Mucosa of stomach (tissue), 1 donor: ENCODE data around the gene CABLES2.
A peak's percentile ranks its signal among the peaks of the same experiment; 100 is the strongest.

Experiments
- H3K27me3 ChIP-seq: one replicate; pipeline ENCODE4 v1.7.0; 2013; ENCODE audit warnings: mild to moderate bottlenecking, low read length; ENCODE audit not compliant: control insufficient read depth, insufficient read depth
- H3K36me3 ChIP-seq: one replicate; pipeline ENCODE4 v1.7.0; 2013; ENCODE audit warnings: low read length; ENCODE audit not compliant: control insufficient read depth, insufficient read depth
- H3K4me1 ChIP-seq: one replicate; pipeline ENCODE4 v1.7.0; 2013; ENCODE audit warnings: mild to moderate bottlenecking, low read length; ENCODE audit not compliant: control insufficient read depth, insufficient read depth
- H3K4me3 ChIP-seq: one replicate; pipeline ENCODE4 v1.7.0; 2013; ENCODE audit warnings: low read length
- H3K9ac ChIP-seq: one replicate; pipeline ENCODE4 v1.7.0; 2013; ENCODE audit warnings: mild to moderate bottlenecking, low read length, moderate library complexity
- H3K9me3 ChIP-seq: one replicate; pipeline ENCODE4 v1.7.0; 2013; ENCODE audit warnings: mild to moderate bottlenecking, low read length, moderate library complexity; ENCODE audit not compliant: control insufficient read depth
- donor health status: Pancreatic carcinoma.

The CABLES2 gene

GRCh38 chr20:62387219-62387913, 19.7 kb downstream of the CABLES2 start:
- Histone ChIP-seq H3K9ac (peak overlapping the region; percentile 82), H3K9me3 (no peaks in the 10 kb centered on the region), H3K27me3 (no peaks in the 10 kb centered on the region), H3K4me1 (peaks cover 9% of the 10 kb centered on the region), H3K4me3 (peak overlapping the region; percentile 48), H3K36me3 (peaks cover 8% of the 10 kb centered on the region)

GRCh38 chr20:62386383-62387218, 20.5 kb downstream of the CABLES2 start, which contains the start of gene RPS21:
Gene RPS21 (plus strand): TSS chr20:62387103. CDS start chr20:62387339, 236 bp downstream.
- Histone ChIP-seq H3K4me1 (peaks cover 9% of the 10 kb centered on the region), H3K9me3 (no peaks in the 10 kb centered on the region), H3K36me3 (peaks cover 8% of the 10 kb centered on the region), H3K27me3 (no peaks in the 10 kb centered on the region), H3K4me3 (peak within 1 kb of the TSS; percentile 82), H3K9ac (peak within 1 kb of the TSS; percentile 82)

- no peak overlapping the region for H3K9ac ChIP-seq
- H3K9me3 ChIP-seq, result no peaks in the 10 kb centered on the region
- peaks cover 4% of the 10 kb centered on the region for H3K4me1 ChIP-seq
- H3K27me3 ChIP-seq, result no peaks in the 10 kb centered on the region
- H3K4me3 ChIP-seq, result no peak overlapping the region
- H3K36me3 ChIP-seq, result no peaks in the 10 kb centered on the region
Observed at GRCh38 chr20:62382306-62383198, 24.5 kb downstream of the CABLES2 start.

GRCh38 chr20:62381842-62382241, 25.2 kb downstream of the CABLES2 start:
- Histone ChIP-seq H3K9ac (no peak overlapping the region), H3K4me3 (no peak overlapping the region), H3K27me3 (no peaks in the 10 kb centered on the region), H3K4me1 (peaks cover 8% of the 10 kb centered on the region), H3K9me3 (no peaks in the 10 kb centered on the region), H3K36me3 (no peaks in the 10 kb centered on the region)

GRCh38 chr20:62381202-62381797, 25.8 kb downstream of the CABLES2 start:
- H3K4me3 ChIP-seq, result no peak overlapping the region
- H3K9me3 ChIP-seq, result no peaks in the 10 kb centered on the region
- H3K27me3 ChIP-seq, result no peaks in the 10 kb centered on the region
- no peak overlapping the region for H3K9ac ChIP-seq
- no peaks in the 10 kb centered on the region for H3K36me3 ChIP-seq
- peaks cover 13% of the 10 kb centered on the region for H3K4me1 ChIP-seq

- Histone ChIP-seq H3K27me3 (no peaks in the 10 kb centered on the region), H3K4me3 (no peak overlapping the region), H3K9ac (no peak overlapping the region), H3K9me3 (no peaks in the 10 kb centered on the region), H3K4me1 (peaks cover 22% of the 10 kb centered on the region), H3K36me3 (no peaks in the 10 kb centered on the region)
Observed at GRCh38 chr20:62378215-62378614, 28.9 kb downstream of the CABLES2 start.

GRCh38 chr20:62377615-62378178, 29.4 kb downstream of the CABLES2 start:
- Histone ChIP-seq H3K9ac (no peak overlapping the region), H3K36me3 (no peaks in the 10 kb centered on the region), H3K4me1 (peaks cover 22% of the 10 kb centered on the region), H3K4me3 (no peak overlapping the region), H3K27me3 (no peaks in the 10 kb centered on the region), H3K9me3 (no peaks in the 10 kb centered on the region)

GRCh38 chr20:62377064-62377461, 30.0 kb downstream of the CABLES2 start:
- Histone ChIP-seq H3K9ac (no peak overlapping the region), H3K36me3 (no peaks in the 10 kb centered on the region), H3K9me3 (no peaks in the 10 kb centered on the region), H3K27me3 (no peaks in the 10 kb centered on the region), H3K4me1 (peaks cover 22% of the 10 kb centered on the region), H3K4me3 (no peak overlapping the region)

- no peaks in the 10 kb centered on the region for H3K27me3 ChIP-seq
- H3K36me3 ChIP-seq, result no peaks in the 10 kb centered on the region
- peaks cover 22% of the 10 kb centered on the region for H3K4me1 ChIP-seq
- H3K4me3 ChIP-seq, result no peak overlapping the region
- no peak overlapping the region for H3K9ac ChIP-seq
- H3K9me3 ChIP-seq, result no peaks in the 10 kb centered on the region
Observed at GRCh38 chr20:62376112-62377063, 30.7 kb downstream of the CABLES2 start.

GRCh38 chr20:62374331-62375152, 32.5 kb downstream of the CABLES2 start:
- Histone ChIP-seq H3K4me1 (peaks cover 32% of the 10 kb centered on the region), H3K9ac (peak overlapping the region; percentile 25), H3K36me3 (no peaks in the 10 kb centered on the region), H3K9me3 (no peaks in the 10 kb centered on the region), H3K27me3 (peaks cover 8% of the 10 kb centered on the region), H3K4me3 (no peak overlapping the region)
